Measurements from ENCODE around the gene CDC42SE2.

Gene CDC42SE2

DNA sequence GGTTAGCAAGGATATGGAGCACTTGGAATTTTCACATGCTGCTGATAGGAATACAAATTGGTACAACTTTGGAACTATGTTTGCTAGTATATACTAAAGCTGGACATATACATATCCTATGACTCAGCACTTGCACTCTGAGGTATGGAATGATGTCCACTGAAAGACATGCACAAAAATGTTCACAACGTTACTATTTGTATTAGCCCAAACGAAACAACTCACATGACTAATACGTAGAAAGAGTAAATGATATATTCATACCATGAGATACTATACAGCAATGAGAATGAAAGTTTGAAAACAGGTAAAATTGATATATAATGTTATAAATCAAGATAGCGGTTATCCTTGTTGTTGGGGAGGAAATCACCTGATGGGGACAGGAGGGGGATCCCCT, 45.5 kb upstream of the CDC42SE2 start:
- Histone ChIP-seq H3K4me2 (ENCODE audit: low read depth, low read length, poor library complexity, severe bottlenecking) (no peak overlapping the region), H4K20me1 (ENCODE audit: low read depth, low read length) (no peaks in the 10 kb centered on the region), H3K79me2 (ENCODE audit: insufficient read depth, low read length) (peaks cover 61% of the 10 kb centered on the region), H3K9me2 (replicated peaks; ENCODE audit: insufficient read depth, low read length) (no peaks in the 10 kb centered on the region), H3F3A (ENCODE audit: insufficient read depth) (peaks cover 18% of the 10 kb centered on the region; the same call in 1 of the 2 replicates), H3K9ac (ENCODE audit: low read length) (no peak overlapping the region), H3K4me3 (ENCODE audit: insufficient read depth, low read length, poor library complexity, severe bottlenecking) (no peak overlapping the region), H3K36me3 (ENCODE audit: low read length) (peaks cover 5% of the 10 kb centered on the region; the same call in 1 of the 2 replicates), H3K9me3 (ENCODE audit: insufficient read depth, low read length) (no peaks in the 10 kb centered on the region), H3K27me3 (ENCODE audit: low read length) (no peaks in the 10 kb centered on the region), H3K27ac (ENCODE audit: low read depth, low read length) (no peak overlapping the region), H2AFZ (ENCODE audit: low read depth, low read length, severe bottlenecking) (no peak overlapping the region)
- TF ChIP-seq, protein P1, sequence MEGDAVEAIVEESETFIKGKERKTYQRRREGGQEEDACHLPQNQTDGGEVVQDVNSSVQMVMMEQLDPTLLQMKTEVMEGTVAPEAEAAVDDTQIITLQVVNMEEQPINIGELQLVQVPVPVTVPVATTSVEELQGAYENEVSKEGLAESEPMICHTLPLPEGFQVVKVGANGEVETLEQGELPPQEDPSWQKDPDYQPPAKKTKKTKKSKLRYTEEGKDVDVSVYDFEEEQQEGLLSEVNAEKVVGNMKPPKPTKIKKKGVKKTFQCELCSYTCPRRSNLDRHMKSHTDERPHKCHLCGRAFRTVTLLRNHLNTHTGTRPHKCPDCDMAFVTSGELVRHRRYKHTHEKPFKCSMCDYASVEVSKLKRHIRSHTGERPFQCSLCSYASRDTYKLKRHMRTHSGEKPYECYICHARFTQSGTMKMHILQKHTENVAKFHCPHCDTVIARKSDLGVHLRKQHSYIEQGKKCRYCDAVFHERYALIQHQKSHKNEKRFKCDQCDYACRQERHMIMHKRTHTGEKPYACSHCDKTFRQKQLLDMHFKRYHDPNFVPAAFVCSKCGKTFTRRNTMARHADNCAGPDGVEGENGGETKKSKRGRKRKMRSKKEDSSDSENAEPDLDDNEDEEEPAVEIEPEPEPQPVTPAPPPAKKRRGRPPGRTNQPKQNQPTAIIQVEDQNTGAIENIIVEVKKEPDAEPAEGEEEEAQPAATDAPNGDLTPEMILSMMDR (IDR thresholded peaks at IDR 0.05; ENCODE audit: insufficient read depth, low read length, poor library complexity, severe bottlenecking): no peak
- TF ChIP-seq EZH2phosphoT487 (conservative IDR thresholded peaks at IDR 0.05; ENCODE audit: low read length): no peak

DNA sequence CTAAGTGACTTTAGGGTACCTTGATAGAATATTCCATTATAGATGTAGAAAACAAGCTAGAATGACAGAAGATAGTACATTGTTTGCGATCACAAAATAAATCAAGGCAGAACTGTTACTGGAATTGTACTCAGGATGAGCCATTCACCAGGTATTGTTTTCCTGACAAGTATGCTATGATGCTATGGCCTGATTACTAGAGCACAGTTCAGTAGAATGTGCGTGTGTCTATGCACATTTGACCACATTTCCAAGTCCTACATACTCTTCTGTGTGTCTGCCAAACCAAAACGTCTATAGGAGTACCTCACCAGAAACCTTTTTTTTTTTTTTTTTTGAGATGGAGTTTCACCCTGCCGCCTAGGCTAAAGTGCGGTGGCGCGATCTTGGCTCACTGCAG, 43.3 kb upstream of the CDC42SE2 start:
- no peaks in the 10 kb centered on the region for H3K9me3 ChIP-seq (ENCODE audit: insufficient read depth, low read length)
- H3K9ac ChIP-seq (ENCODE audit: low read length): no peak overlapping the region
- no peak overlapping the region for H2AFZ ChIP-seq (ENCODE audit: low read depth, low read length, severe bottlenecking)
- TF ChIP-seq, protein P1 (IDR thresholded peaks at IDR 0.05; ENCODE audit: insufficient read depth, low read length, poor library complexity, severe bottlenecking): no peak
- TF ChIP-seq EZH2phosphoT487 (conservative IDR thresholded peaks at IDR 0.05; ENCODE audit: low read length): no peak
- H3F3A ChIP-seq (ENCODE audit: insufficient read depth): peaks cover 7% of the 10 kb centered on the region; the same call in 1 of the 2 replicates
- H3K9me2 ChIP-seq (replicated peaks; ENCODE audit: insufficient read depth, low read length): no peaks in the 10 kb centered on the region
- peaks cover 6% of the 10 kb centered on the region; the same call in 1 of the 2 replicates for H3K36me3 ChIP-seq (ENCODE audit: low read length)
- no peaks in the 10 kb centered on the region for H4K20me1 ChIP-seq (ENCODE audit: low read depth, low read length)
- peaks cover 40% of the 10 kb centered on the region for H3K79me2 ChIP-seq (ENCODE audit: insufficient read depth, low read length)
- H3K27ac ChIP-seq (ENCODE audit: low read depth, low read length): no peak overlapping the region
- H3K4me2 ChIP-seq (ENCODE audit: low read depth, low read length, poor library complexity, severe bottlenecking): no peak overlapping the region
- no peaks in the 10 kb centered on the region for H3K27me3 ChIP-seq (ENCODE audit: low read length)
- H3K4me3 ChIP-seq (ENCODE audit: insufficient read depth, low read length, poor library complexity, severe bottlenecking): no peak overlapping the region

DNA sequence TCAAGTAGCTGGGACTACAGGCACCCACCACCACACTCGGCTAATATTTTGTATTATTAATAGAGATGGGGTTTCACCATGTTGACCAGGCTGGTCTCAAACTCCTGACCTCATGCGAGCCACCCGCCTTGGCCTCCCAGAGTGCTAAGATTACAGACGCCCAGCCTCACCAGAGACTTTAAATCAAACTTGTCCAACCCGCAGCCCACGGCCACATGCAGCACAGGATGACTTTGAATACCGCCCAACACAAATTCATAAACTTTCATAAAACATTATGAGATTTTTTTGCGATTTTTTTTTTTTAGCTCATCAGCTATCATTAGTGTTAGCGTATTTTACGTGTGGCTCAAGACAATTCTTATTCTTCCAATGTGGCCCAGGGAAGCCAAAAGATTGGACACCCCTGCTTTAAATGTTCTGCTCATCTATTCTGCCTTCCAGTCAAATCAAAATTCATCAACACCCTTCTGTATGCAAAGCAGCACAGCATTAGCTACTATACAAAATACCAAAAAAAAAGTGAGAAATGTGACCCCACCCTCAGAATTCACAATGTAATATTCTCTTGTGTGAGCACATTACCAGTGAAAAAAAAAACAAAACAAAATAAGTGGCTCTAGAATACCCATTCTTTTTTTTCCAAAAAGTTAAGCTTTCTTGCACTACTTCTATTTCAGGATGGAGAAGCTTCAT, 42.7 kb upstream of the CDC42SE2 start:
- H3K79me2 ChIP-seq (ENCODE audit: insufficient read depth, low read length): peaks cover 35% of the 10 kb centered on the region

More for the DNA sequence above, 42.7 kb upstream of the CDC42SE2 start:
- no peaks in the 10 kb centered on the region for H3K9me2 ChIP-seq (replicated peaks; ENCODE audit: insufficient read depth, low read length)
- TF ChIP-seq, protein P1 (IDR thresholded peaks at IDR 0.05; ENCODE audit: insufficient read depth, low read length, poor library complexity, severe bottlenecking): no peak
- TF ChIP-seq EZH2phosphoT487 (conservative IDR thresholded peaks at IDR 0.05; ENCODE audit: low read length): no peak
- H2AFZ ChIP-seq (ENCODE audit: low read depth, low read length, severe bottlenecking): no peak overlapping the region
- peaks cover 6% of the 10 kb centered on the region; the same call in 1 of the 2 replicates for H3K36me3 ChIP-seq (ENCODE audit: low read length)
- H3K9ac ChIP-seq (ENCODE audit: low read length): no peak overlapping the region
- no peak overlapping the region for H3K4me2 ChIP-seq (ENCODE audit: low read depth, low read length, poor library complexity, severe bottlenecking)
- H3K27ac ChIP-seq (ENCODE audit: low read depth, low read length): no peak overlapping the region
- no peaks in the 10 kb centered on the region for H3K27me3 ChIP-seq (ENCODE audit: low read length)
- no peaks in the 10 kb centered on the region for H3K9me3 ChIP-seq (ENCODE audit: insufficient read depth, low read length)
- H3K4me3 ChIP-seq (ENCODE audit: insufficient read depth, low read length, poor library complexity, severe bottlenecking): no peak overlapping the region
- H4K20me1 ChIP-seq (ENCODE audit: low read depth, low read length): no peaks in the 10 kb centered on the region
- peaks cover 6% of the 10 kb centered on the region; the same call in 1 of the 2 replicates for H3F3A ChIP-seq (ENCODE audit: insufficient read depth)
